ENCODE measurements around the gene CAMK2N1. TPM values are rescaled to one million over a fixed set of nuclear protein-coding genes. Genes with fewer than 3 reads are reported as not detected.

CAMK2N1 gene
- total RNA-seq, 2 experiments from 2014 or later = 0.29 to 0.44 TPM

DNA sequence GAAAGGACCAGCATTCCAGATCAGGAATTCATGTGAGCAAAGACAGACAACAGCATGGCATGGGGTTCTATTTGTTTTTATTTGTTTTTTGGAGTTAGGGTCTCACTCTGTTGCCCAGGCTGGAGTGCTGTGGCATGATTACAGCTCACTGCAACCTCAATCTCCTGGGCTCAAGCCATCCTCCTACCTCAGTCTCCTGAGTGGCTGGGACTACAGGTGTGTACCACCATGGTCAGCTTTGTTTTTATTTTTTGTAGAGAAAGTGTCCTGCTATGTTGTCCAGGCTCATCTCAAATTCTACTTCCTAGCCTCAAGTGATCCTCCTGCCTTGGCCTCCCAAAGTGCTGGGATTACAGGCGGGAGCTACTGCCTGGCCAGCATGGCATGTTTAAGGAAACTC, 9.7 kb upstream of the CAMK2N1 start:
- ATAC-seq (no peak), DNase-seq (no peak)
- Mint-ChIP-seq H3K4me1 (ENCODE audit: low read depth) (no peaks in the 10 kb centered on the region), H3K27me3 (ENCODE audit: low read depth) (peaks cover 4% of the 10 kb centered on the region), H3K27ac (peak overlapping the region; percentile 37), H3K4me3 (no peak overlapping the region), H3K36me3 (ENCODE audit: low read depth) (peaks cover 18% of the 10 kb centered on the region), H3K9me3 (ENCODE audit: insufficient read depth) (no peaks in the 10 kb centered on the region)
- CTCF ChIA-PET = interaction anchor here (1.1 to 6.8 kb wide), 7 partner anchors 9 to 578 kb away, joined by 4 to 61 read pairs (median 5); no protein-coding TSS in a partner anchor
- POLR2A ChIA-PET = interaction anchor here (0.7 to 2.0 kb wide), 2 partner anchors 11 to 13 kb away, joined by 4 to 8 read pairs; partner anchors contain the start of gene MUL1

DNA sequence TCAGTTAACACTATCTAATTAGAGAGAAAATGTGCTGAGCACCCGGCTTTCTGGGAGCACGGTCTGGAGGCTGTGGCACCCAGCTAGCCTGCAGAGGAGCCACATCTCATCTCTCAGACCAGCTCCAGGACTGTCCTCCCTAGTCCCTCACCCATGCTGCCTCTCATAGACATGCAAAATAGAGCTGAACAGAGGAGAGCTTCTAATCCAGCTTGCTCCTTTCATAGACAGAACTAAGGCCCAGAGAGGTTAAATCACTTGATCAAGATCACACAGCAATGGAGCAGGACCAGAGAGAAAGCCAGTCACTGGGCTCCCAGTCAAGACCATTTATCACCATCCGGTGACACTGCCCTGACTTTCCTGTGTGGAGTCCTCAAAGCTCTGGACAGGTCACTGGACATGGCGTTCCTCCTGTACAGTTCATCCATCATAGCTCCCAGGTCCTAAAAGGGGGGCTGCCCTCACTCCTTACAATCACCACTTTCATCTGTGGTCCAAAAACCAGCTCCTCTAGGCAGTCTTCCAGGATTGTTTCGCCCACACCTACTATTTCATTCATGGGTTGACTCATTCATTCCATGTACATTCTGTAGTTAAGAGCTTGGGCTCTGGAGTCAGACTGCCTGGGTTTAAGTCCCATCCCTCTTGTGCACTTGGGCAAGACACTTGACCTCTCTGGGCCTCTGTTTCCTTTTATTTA, 8.8 kb upstream of the CAMK2N1 start:
- peaks cover 6% of the 10 kb centered on the region for H3K27me3 Mint-ChIP-seq (ENCODE audit: low read depth)
- no peaks in the 10 kb centered on the region for H3K9me3 Mint-ChIP-seq (ENCODE audit: insufficient read depth)
- H3K27ac Mint-ChIP-seq = no peak overlapping the region
- H3K36me3 Mint-ChIP-seq (ENCODE audit: low read depth) = peaks cover 14% of the 10 kb centered on the region
- ATAC-seq (no peak), DNase-seq (no peak)
- ChIA-PET CTCF (interaction anchor here (0.6 to 6.8 kb wide), 28 partner anchors 10 to 578 kb away, joined by 3 to 61 read pairs (median 4); partner anchors contain the start of gene MUL1), POLR2A (interaction anchor here (0.7 to 2.0 kb wide), 2 partner anchors 12 to 13 kb away, joined by 4 to 8 read pairs; partner anchors contain the start of gene MUL1)
- H3K4me1 Mint-ChIP-seq (ENCODE audit: low read depth) = no peaks in the 10 kb centered on the region
- no peak overlapping the region for H3K4me3 Mint-ChIP-seq

DNA sequence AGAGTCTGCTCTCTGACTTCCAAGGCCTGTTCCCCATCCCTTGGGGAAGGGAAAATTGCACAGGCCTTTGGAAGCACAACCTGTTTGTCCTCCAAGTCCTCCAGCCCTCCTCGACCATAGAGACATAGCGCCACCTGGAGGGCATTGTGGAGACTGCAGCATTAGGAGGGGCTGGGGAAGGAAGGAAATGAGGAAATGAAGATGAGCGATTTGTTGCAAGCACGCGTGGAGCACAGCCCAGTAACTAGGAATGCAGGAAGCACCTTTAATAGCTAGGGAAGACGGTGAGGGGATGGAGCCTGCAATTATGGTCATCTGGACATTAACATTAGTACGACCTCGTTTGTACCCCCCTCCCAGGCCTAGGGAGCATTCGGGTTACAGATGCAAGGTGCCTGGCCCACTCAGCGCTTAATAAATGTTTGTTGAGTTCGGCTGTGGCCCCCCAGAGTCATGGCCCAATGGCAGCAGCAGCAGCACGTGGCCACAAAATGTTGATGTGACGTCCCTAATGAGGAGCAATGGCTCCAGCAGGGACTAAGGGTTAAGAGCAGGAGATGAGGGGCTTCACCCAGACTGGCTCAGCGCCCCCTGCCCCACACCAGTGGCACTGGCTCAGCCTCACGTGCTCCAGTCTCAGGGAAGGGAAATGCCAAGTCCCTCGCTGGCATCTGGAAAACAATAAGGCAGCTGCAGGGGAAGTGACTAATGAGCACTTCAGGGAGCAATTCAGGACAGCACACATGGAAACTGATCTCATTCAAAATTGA, 8.0 kb upstream of the CAMK2N1 start:
- ATAC-seq (peak; percentile 69), DNase-seq (peak; percentile 86)
- ChIA-PET CTCF (interaction anchor here (0.6 to 6.8 kb wide), 32 partner anchors 10 to 577 kb away, joined by 3 to 61 read pairs (median 4); partner anchors contain the start of gene MUL1), POLR2A (interaction anchor here (2.0 kb wide), 1 partner anchor 14 kb away, joined by 8 read pairs; the partner anchor contains the start of gene MUL1)
- Mint-ChIP-seq H3K27me3 (ENCODE audit: low read depth) (peaks cover 12% of the 10 kb centered on the region), H3K36me3 (ENCODE audit: low read depth) (peaks cover 10% of the 10 kb centered on the region), H3K27ac (no peak overlapping the region), H3K4me1 (ENCODE audit: low read depth) (no peaks in the 10 kb centered on the region), H3K9me3 (ENCODE audit: insufficient read depth) (no peaks in the 10 kb centered on the region), H3K4me3 (no peak overlapping the region)

DNA sequence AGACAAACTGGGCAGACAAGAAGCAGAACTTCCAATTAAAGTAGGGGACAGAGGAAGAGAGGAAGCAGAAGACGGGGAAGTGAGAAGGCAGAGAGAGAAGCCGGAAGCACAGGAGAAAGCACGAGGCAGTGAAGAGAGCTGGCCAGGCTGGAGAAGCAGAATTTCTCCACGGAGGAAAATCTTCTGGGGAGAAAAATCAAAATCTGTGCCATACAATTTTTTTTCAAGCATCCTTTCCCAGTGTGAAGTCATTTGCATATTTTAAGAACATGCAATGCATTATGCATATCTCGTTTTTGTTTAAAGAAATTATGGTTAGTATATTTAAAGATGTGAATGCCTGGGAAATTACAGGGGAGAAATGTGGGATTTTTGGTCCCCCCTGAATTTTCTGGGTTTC, 7.3 kb upstream of the CAMK2N1 start:
- POLR2A ChIA-PET = no interaction called here
- H3K36me3 Mint-ChIP-seq (ENCODE audit: low read depth) = peaks cover 5% of the 10 kb centered on the region

DNA sequence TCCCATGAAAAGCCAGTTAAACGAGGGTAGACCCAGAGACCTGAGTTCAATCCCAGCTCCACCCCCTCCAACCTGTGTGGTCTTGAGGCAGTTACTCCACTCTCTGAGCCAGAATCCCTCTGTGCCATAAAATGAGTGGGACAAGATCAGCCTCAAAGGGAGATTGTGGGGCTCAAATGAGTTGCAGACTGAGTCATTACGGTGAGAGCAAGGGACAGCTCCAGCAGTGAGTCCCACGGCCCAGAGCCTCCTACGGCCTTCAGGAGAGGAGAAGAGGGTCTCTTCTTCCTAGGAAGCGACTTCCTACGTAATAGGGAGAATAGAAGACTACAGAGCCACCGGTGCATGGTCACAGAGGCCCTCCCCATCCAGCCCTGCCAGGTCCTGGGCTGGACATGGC, 6.7 kb upstream of the CAMK2N1 start:
- DNase-seq (no peak), ATAC-seq (no peak)
- ChIA-PET POLR2A (no interaction called here), CTCF (interaction anchor here (1.0 to 6.8 kb wide), 8 partner anchors 116 to 341 kb away, joined by 3 to 61 read pairs (median 4); no protein-coding TSS in a partner anchor)
- Mint-ChIP-seq H3K4me3 (no peak overlapping the region), H3K4me1 (ENCODE audit: low read depth) (no peaks in the 10 kb centered on the region), H3K27me3 (ENCODE audit: low read depth) (peaks cover 24% of the 10 kb centered on the region), H3K9me3 (ENCODE audit: insufficient read depth) (no peaks in the 10 kb centered on the region), H3K27ac (no peak overlapping the region), H3K36me3 (ENCODE audit: low read depth) (peaks cover 5% of the 10 kb centered on the region)

More for the DNA sequence above, 7.3 kb upstream of the CAMK2N1 start:
- DNase-seq = no peak
- no peak overlapping the region for H3K4me3 Mint-ChIP-seq
- no peaks in the 10 kb centered on the region for H3K4me1 Mint-ChIP-seq (ENCODE audit: low read depth)
- peaks cover 19% of the 10 kb centered on the region for H3K27me3 Mint-ChIP-seq (ENCODE audit: low read depth)
- CTCF ChIA-PET = interaction anchor here (0.6 to 6.8 kb wide), 17 partner anchors 12 to 435 kb away, joined by 3 to 61 read pairs (median 6); partner anchors contain the start of gene MUL1
- ATAC-seq = no peak
- no peak overlapping the region for H3K27ac Mint-ChIP-seq
- H3K9me3 Mint-ChIP-seq (ENCODE audit: insufficient read depth) = no peaks in the 10 kb centered on the region

DNA sequence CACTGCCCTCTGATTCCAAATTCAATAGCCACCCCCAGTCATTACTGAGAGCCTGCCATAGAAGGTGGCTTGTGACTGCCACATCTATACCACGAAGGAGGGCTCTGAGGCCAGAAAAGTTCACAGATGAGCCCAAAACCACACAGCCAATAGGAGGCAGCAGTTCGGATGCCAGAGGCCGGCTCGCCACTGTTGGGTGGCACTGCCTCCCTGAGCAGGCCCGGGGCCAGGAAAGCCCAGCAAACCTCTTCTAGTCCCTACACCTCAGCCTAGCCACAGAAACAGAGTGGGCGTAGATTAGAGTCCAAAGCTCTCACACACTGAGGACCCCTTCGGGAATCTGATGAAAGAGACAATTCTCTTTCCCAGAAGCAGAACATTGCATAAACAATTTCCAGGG, 5.9 kb upstream of the CAMK2N1 start:
- DNase-seq = no peak
- POLR2A ChIA-PET = no interaction called here
- H3K27me3 Mint-ChIP-seq (ENCODE audit: low read depth) = peaks cover 33% of the 10 kb centered on the region
- H3K36me3 Mint-ChIP-seq (ENCODE audit: low read depth) = no peaks in the 10 kb centered on the region
- CTCF ChIA-PET = interaction anchor here (1.2 to 6.8 kb wide), 4 partner anchors 115 to 340 kb away, joined by 3 to 61 read pairs (median 6); no protein-coding TSS in a partner anchor
- no peaks in the 10 kb centered on the region for H3K9me3 Mint-ChIP-seq (ENCODE audit: insufficient read depth)
- no peak overlapping the region for H3K4me3 Mint-ChIP-seq
- H3K27ac Mint-ChIP-seq = no peak overlapping the region
- no peaks in the 10 kb centered on the region for H3K4me1 Mint-ChIP-seq (ENCODE audit: low read depth)
- ATAC-seq = no peak

DNA sequence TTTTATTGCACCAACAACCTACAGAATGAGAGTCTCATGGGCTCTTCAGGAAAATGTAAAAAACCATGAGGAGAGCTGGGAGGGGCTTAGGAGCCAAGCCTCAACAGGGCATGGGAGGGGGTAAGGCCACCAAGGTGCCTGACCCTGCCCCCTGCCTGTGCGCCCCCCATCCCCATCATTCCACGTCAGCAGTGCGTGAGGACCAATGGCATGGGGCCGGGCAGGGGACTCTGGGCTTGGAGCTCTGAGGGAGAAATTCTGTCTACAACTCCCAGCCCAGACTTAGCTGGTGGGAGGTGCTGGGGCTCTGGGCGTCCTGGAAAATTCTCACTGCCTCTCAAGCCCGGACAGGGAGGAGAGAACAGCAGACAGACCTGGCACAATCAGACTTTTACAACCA, 5.2 kb upstream of the CAMK2N1 start:
- ChIA-PET CTCF (interaction anchor here (1.4 to 6.8 kb wide), 3 partner anchors 113 to 339 kb away, joined by 3 to 61 read pairs (median 3); no protein-coding TSS in a partner anchor), POLR2A (no interaction called here)
- peaks cover 34% of the 10 kb centered on the region for H3K27me3 Mint-ChIP-seq (ENCODE audit: low read depth)
- DNase-seq (no peak), ATAC-seq (no peak)
- no peaks in the 10 kb centered on the region for H3K36me3 Mint-ChIP-seq (ENCODE audit: low read depth)
- H3K4me3 Mint-ChIP-seq = no peak overlapping the region
- H3K27ac Mint-ChIP-seq = no peak overlapping the region
- no peaks in the 10 kb centered on the region for H3K4me1 Mint-ChIP-seq (ENCODE audit: low read depth)
- H3K9me3 Mint-ChIP-seq (ENCODE audit: insufficient read depth) = no peaks in the 10 kb centered on the region

DNA sequence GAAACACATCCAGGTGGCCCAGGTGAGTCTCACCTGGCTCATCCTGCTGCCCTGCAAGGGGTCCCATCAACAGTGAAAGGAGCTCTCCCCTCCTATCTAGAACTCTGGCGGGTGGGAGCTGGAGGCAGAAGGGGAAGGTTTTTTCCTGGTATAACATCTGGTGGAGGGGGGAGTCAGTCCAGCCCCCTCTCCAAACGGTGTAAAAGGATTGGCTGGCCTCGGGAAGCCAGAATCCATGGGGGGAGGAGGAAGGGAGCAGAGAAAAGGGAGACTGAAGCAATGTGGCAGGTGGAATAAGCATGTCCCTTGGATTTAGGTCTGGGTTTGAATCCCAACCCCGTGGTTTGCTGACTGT, 1.2 kb upstream of the CAMK2N1 start:
- Mint-ChIP-seq H3K27ac (no peak overlapping the region), H3K36me3 (ENCODE audit: low read depth) (peaks cover 2% of the 10 kb centered on the region), H3K4me1 (ENCODE audit: low read depth) (peaks cover 12% of the 10 kb centered on the region), H3K27me3 (ENCODE audit: low read depth) (peaks cover 56% of the 10 kb centered on the region), H3K4me3 (peak overlapping the region; percentile 43), H3K9me3 (ENCODE audit: insufficient read depth) (no peaks in the 10 kb centered on the region)
- POLR2A ChIA-PET = no interaction called here
- DNase-seq = no peak
- no peak for ATAC-seq
- CTCF ChIA-PET = interaction anchor here (1.2 kb wide), 1 partner anchor 274 kb away, joined by 4 read pairs; no protein-coding TSS in a partner anchor

DNA sequence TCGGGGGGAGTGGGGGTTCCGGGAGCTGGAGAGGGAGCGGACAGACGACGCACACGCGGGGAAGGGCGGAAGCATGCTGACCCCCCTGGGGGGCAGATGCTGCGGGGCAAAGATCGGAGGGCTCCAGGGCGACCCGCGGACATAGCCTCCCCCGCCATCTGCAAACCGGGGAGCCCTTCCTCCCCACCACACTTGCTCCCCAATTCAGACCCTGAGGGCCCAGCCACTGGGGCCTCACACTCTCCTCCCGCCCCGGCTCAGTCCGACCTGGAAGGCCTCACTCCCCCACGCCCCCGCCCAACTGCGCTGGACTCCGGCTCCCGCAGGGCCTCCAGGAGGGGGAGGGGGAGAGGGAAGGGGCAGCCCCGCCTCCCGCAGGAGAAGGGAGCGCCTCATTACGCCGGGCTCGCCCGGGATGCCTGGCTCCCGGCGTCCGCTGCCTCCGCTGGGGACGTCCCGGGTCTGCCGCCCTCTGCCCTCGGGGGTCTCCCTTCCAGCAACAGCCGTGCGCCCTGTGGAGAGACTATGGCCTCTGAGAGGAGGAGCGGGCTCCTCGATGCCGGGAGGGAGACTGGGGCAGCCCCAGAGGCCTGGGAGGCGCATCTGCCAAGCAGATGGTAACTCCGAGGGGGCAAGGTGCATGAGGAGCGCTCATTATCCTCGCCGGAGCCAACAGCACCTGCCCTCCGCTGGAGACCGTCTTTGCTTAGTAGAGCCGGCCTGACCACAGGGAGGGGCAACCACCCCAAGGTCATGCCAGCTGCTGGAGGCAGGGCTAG, 636 bp upstream of the CAMK2N1 start:
- H3K27me3 Mint-ChIP-seq (ENCODE audit: low read depth) = peaks cover 62% of the 10 kb centered on the region
- peak overlapping the region; percentile 43 for H3K4me3 Mint-ChIP-seq
- ATAC-seq (no peak), DNase-seq (no peak)
- POLR2A ChIA-PET = no interaction called here
- peaks cover 2% of the 10 kb centered on the region for H3K36me3 Mint-ChIP-seq (ENCODE audit: low read depth)
- CTCF ChIA-PET = interaction anchor here (1.2 kb wide), 1 partner anchor 274 kb away, joined by 4 read pairs; no protein-coding TSS in a partner anchor
- H3K9me3 Mint-ChIP-seq (ENCODE audit: insufficient read depth) = no peaks in the 10 kb centered on the region
- peaks cover 12% of the 10 kb centered on the region for H3K4me1 Mint-ChIP-seq (ENCODE audit: low read depth)
- H3K27ac Mint-ChIP-seq = no peak overlapping the region

DNA sequence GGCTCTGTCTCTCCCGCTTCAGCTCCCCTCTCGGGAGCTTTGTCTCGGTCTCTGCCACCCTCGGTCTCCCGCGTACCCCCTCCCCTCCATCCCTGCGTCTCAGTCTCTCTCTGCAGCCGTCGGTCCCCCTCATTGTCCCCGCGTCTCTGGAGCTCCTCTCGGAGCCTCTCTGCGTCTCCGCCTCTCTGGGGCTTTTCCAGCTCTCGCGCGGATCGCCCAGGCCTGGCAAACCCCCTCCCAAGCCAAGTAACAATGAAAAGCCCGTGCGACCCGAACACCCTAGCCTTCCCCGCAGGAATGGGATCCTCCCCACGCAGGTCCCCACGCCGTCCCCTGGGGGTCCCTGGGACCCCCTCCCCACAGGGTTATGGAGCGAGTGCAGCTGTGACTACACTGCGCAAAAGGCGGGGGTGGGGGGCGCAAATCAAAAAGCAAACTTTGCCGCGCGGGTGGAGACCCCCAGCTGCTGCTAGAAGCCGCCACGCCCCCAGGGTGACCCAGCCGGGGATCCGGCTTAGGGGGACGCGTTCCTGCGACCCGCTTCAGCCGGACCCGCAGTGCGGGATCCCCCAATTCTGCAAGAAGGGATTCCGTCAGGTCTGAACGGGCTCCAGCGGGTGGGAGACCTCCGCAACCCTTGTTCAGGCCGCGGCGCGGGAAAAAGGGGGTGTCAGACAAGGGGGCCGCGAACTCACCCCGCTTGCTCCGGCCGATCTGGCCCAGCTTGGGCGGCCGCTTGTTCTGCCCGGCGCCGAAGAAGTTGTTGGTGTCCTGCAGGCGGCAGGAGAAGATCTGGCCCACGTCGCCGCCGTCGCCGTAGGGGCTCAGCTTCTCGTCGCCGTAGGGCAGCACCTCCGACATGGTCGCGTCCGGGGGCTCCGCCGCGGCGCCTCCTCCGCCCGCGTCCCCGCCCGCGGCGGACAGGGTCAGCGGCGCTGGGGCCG, 1.2 kb downstream of the CAMK2N1 start:
- CTCF ChIA-PET = interaction anchor here (1.4 to 1.6 kb wide), 2 partner anchors 10 to 124 kb away, joined by 3 to 4 read pairs; no protein-coding TSS in a partner anchor
- Mint-ChIP-seq H3K36me3 (ENCODE audit: low read depth) (peaks cover 2% of the 10 kb centered on the region), H3K4me1 (ENCODE audit: low read depth) (peaks cover 12% of the 10 kb centered on the region), H3K9me3 (ENCODE audit: insufficient read depth) (no peaks in the 10 kb centered on the region), H3K27ac (no peak overlapping the region), H3K27me3 (ENCODE audit: low read depth) (peaks cover 71% of the 10 kb centered on the region), H3K4me3 (peak overlapping the region; percentile 36)
- ATAC-seq (no peak), DNase-seq (no peak)
- POLR2A ChIA-PET = interaction anchor here (0.6 kb wide), 1 partner anchor 277 kb away, joined by 3 read pairs; no protein-coding TSS in a partner anchor
